ENCODE measurements around the gene MST1R.
"Not testable (repeated sequence)": the region's sequence is repeated elsewhere in the genome, so short reads cannot be mapped to it uniquely, and the experiment has no call there.

Gene MST1R

GRCh38 chr3:49903451-49904424 lies at the start of gene MST1R:
Gene MST1R, minus strand, starts transcription at chr3:49903873. Its CDS starts 264 bp downstream, at chr3:49903609.
- Mint-ChIP-seq H3K27ac (peak within 1 kb of the TSS; percentile 91), H3K4me1 (ENCODE audit: low read depth) (peaks cover 20% of the 10 kb centered on the region), H3K9me3 (no peaks in the 10 kb centered on the region), H3K36me3 (ENCODE audit: low read depth) (peaks cover 3% of the 10 kb centered on the region), H3K27me3 (ENCODE audit: low read depth) (no peaks in the 10 kb centered on the region), H3K4me3 (peak within 1 kb of the TSS; percentile 94)
- DNase-seq (ENCODE audit: low spot score), result peak; percentile 86

GRCh38 chr3:49952924-49953323 lies 49.3 kb upstream of the MST1R start:
- Mint-ChIP-seq H3K4me3 (no peak overlapping the region), H3K27me3 (ENCODE audit: low read depth) (no peaks in the 10 kb centered on the region), H3K27ac (no peak overlapping the region), H3K9me3 (no peaks in the 10 kb centered on the region), H3K4me1 (ENCODE audit: low read depth) (peaks cover 6% of the 10 kb centered on the region), H3K36me3 (ENCODE audit: low read depth) (peaks cover 8% of the 10 kb centered on the region)
- no peak for DNase-seq (ENCODE audit: low spot score)

GRCh38 chr3:49942651-49943050 lies 39.0 kb upstream of the MST1R start:
- Mint-ChIP-seq H3K36me3 (ENCODE audit: low read depth) (peaks cover 32% of the 10 kb centered on the region), H3K4me3 (peak overlapping the region; percentile 51), H3K27ac (no peak overlapping the region), H3K9me3 (no peaks in the 10 kb centered on the region), H3K4me1 (ENCODE audit: low read depth) (peaks cover 20% of the 10 kb centered on the region), H3K27me3 (ENCODE audit: low read depth) (no peaks in the 10 kb centered on the region)
- no peak for DNase-seq (ENCODE audit: low spot score)

GRCh38 chr3:49940667-49941249 lies 37.1 kb upstream of the MST1R start:
- no peaks in the 10 kb centered on the region for H3K9me3 Mint-ChIP-seq
- H3K27me3 Mint-ChIP-seq (ENCODE audit: low read depth), result no peaks in the 10 kb centered on the region
- H3K36me3 Mint-ChIP-seq (ENCODE audit: low read depth), result peaks cover 23% of the 10 kb centered on the region
- H3K4me3 Mint-ChIP-seq, result peak overlapping the region; percentile 96
- DNase-seq (ENCODE audit: low spot score), result no peak
- peak overlapping the region; percentile 96 for H3K27ac Mint-ChIP-seq
- peaks cover 17% of the 10 kb centered on the region for H3K4me1 Mint-ChIP-seq (ENCODE audit: low read depth)

- Mint-ChIP-seq H3K27ac (peak within 1 kb of the TSS; percentile 96), H3K4me1 (ENCODE audit: low read depth) (peaks cover 17% of the 10 kb centered on the region), H3K36me3 (ENCODE audit: low read depth) (peaks cover 20% of the 10 kb centered on the region), H3K9me3 (no peaks in the 10 kb centered on the region), H3K27me3 (ENCODE audit: low read depth) (no peaks in the 10 kb centered on the region), H3K4me3 (peak within 1 kb of the TSS; percentile 96)
- DNase-seq (ENCODE audit: low spot score), result peak; percentile 97
These were observed 36.4 kb upstream of the MST1R start, which contains the start of gene RBM6 for GRCh38 chr3:49939858-49940666. Gene RBM6, plus strand, starts transcription at chr3:49940150. Its CDS starts 22,492 bp downstream, at chr3:49962642.

GRCh38 chr3:49937090-49937489 lies 33.4 kb upstream of the MST1R start:
- peaks cover 10% of the 10 kb centered on the region for H3K4me1 Mint-ChIP-seq (ENCODE audit: low read depth)
- H3K27ac Mint-ChIP-seq, result no peak overlapping the region
- no peaks in the 10 kb centered on the region for H3K27me3 Mint-ChIP-seq (ENCODE audit: low read depth)
- DNase-seq (ENCODE audit: low spot score), result no peak
- H3K36me3 Mint-ChIP-seq (ENCODE audit: low read depth), result peaks cover 8% of the 10 kb centered on the region
- no peak overlapping the region for H3K4me3 Mint-ChIP-seq
- H3K9me3 Mint-ChIP-seq, result no peaks in the 10 kb centered on the region

- not testable (repeated sequence) for H3K27ac Mint-ChIP-seq; H3K27me3 Mint-ChIP-seq (ENCODE audit: low read depth); H3K9me3 Mint-ChIP-seq; H3K36me3 Mint-ChIP-seq (ENCODE audit: low read depth); H3K4me3 Mint-ChIP-seq; DNase-seq (ENCODE audit: low spot score)
- H3K4me1 Mint-ChIP-seq (ENCODE audit: low read depth), result peaks cover 15% of the 10 kb centered on the region
These were observed 28.6 kb upstream of the MST1R start for GRCh38 chr3:49932281-49932680.

- H3K4me1 Mint-ChIP-seq (ENCODE audit: low read depth), result peaks cover 16% of the 10 kb centered on the region
- DNase-seq (ENCODE audit: low spot score), result no peak
- H3K27ac Mint-ChIP-seq, result no peak overlapping the region
- H3K36me3 Mint-ChIP-seq (ENCODE audit: low read depth), result no peaks in the 10 kb centered on the region
- peak overlapping the region; percentile 34 for H3K4me3 Mint-ChIP-seq
- no peaks in the 10 kb centered on the region for H3K9me3 Mint-ChIP-seq
- H3K27me3 Mint-ChIP-seq (ENCODE audit: low read depth), result no peaks in the 10 kb centered on the region
These were observed 27.2 kb upstream of the MST1R start for GRCh38 chr3:49930922-49931321.

GRCh38 chr3:49930168-49930690 lies 26.6 kb upstream of the MST1R start:
- no peaks in the 10 kb centered on the region for H3K9me3 Mint-ChIP-seq

GRCh38 chr3:49929291-49930167 lies 25.9 kb upstream of the MST1R start, which contains the start of gene MON1A:
Gene MON1A, minus strand, starts transcription at chr3:49929811. Its CDS starts 16,465 bp downstream, at chr3:49913346.
- Mint-ChIP-seq H3K4me1 (ENCODE audit: low read depth) (peaks cover 18% of the 10 kb centered on the region), H3K27me3 (ENCODE audit: low read depth) (no peaks in the 10 kb centered on the region), H3K4me3 (peak within 1 kb of the TSS; percentile 86), H3K9me3 (no peaks in the 10 kb centered on the region), H3K27ac (peak within 1 kb of the TSS; percentile 74), H3K36me3 (ENCODE audit: low read depth) (no peaks in the 10 kb centered on the region)
- peak; percentile 93 for DNase-seq (ENCODE audit: low spot score)

More at GRCh38 chr3:49930168-49930690, 26.6 kb upstream of the MST1R start:
- no peak for DNase-seq (ENCODE audit: low spot score)
- Mint-ChIP-seq H3K36me3 (ENCODE audit: low read depth) (no peaks in the 10 kb centered on the region), H3K27ac (peak overlapping the region; percentile 74), H3K4me3 (peak overlapping the region; percentile 86), H3K4me1 (ENCODE audit: low read depth) (peaks cover 18% of the 10 kb centered on the region), H3K27me3 (ENCODE audit: low read depth) (no peaks in the 10 kb centered on the region)

- Mint-ChIP-seq H3K27ac (no peak overlapping the region), H3K4me3 (peak overlapping the region; percentile 86), H3K36me3 (ENCODE audit: low read depth) (no peaks in the 10 kb centered on the region), H3K4me1 (ENCODE audit: low read depth) (peaks cover 18% of the 10 kb centered on the region), H3K27me3 (ENCODE audit: low read depth) (no peaks in the 10 kb centered on the region), H3K9me3 (no peaks in the 10 kb centered on the region)
- DNase-seq (ENCODE audit: low spot score), result no peak
These were observed 24.9 kb upstream of the MST1R start for GRCh38 chr3:49928481-49929017.

GRCh38 chr3:49927798-49928197 lies 24.1 kb upstream of the MST1R start:
- no peak for DNase-seq (ENCODE audit: low spot score)
- no peaks in the 10 kb centered on the region for H3K36me3 Mint-ChIP-seq (ENCODE audit: low read depth)
- H3K27ac Mint-ChIP-seq, result no peak overlapping the region
- H3K4me1 Mint-ChIP-seq (ENCODE audit: low read depth), result peaks cover 18% of the 10 kb centered on the region
- no peaks in the 10 kb centered on the region for H3K27me3 Mint-ChIP-seq (ENCODE audit: low read depth)
- H3K9me3 Mint-ChIP-seq, result no peaks in the 10 kb centered on the region
- no peak overlapping the region for H3K4me3 Mint-ChIP-seq
